ENCODE data around the gene MAPK8IP1. TPM values are rescaled to one million over a fixed set of nuclear protein-coding genes. Genes with fewer than 3 reads are reported as not detected.

Gene MAPK8IP1
- total and polyA plus RNA-seq, 8 donors, result 2.9 to 8.3 (median 7.0) TPM; not detected in 1

- TF ChIP-seq POLR2AphosphoS5 (IDR thresholded peaks at IDR 0.05) (no peak), CTCF (IDR thresholded peaks at IDR 0.05) (no peak)
- Histone ChIP-seq H3K4me1 (peaks cover 64 to 99% (median 89%) of the 10 kb centered on the region in 4 donors), H3K4me3 (no peak overlapping the region), H3K27me3 (no peaks in the 10 kb centered on the region), H3K9me3 (no peaks in the 10 kb centered on the region), H3K36me3 (peaks cover 6 to 28% (median 25%) of the 10 kb centered on the region in 4 donors), H3K27ac (peak overlapping the region in 4 of 5 donors; percentile 2 to 95 (median 42))
- DNase-seq, result no peak
- WGBS, 5 donors, result 18 to 43% (median 23%) methylated on average over 1 of the region's 1 CpG
- intact Hi-C loops (cut with DNase I; ENCODE audit: low total_unique reads), result no loop called here
Observed at GRCh38 chr11:45852712-45853101, 32.7 kb upstream of the MAPK8IP1 start.

GRCh38 chr11:45853332-45854219 is 31.9 kb upstream of the MAPK8IP1 start:
- H3K4me3 ChIP-seq, result no peak overlapping the region
- intact Hi-C loops (cut with DNase I; ENCODE audit: low total_unique reads), result no loop called here
- no peaks in the 10 kb centered on the region for H3K9me3 ChIP-seq
- TF ChIP-seq POLR2A (IDR thresholded peaks at IDR 0.05) (no peak), CTCF (IDR thresholded peaks at IDR 0.05) (no peak), POLR2AphosphoS5 (IDR thresholded peaks at IDR 0.05) (no peak), EP300 (IDR thresholded peaks at IDR 0.05) (no peak)
- peaks cover 70 to 100% (median 91%) of the 10 kb centered on the region in 4 donors for H3K4me1 ChIP-seq
- peak overlapping the region in 3 of 5 donors; percentile 40 to 95 (median 48) for H3K27ac ChIP-seq
- peaks cover 7 to 36% (median 28%) of the 10 kb centered on the region in 4 donors for H3K36me3 ChIP-seq
- WGBS, 5 donors, result 62 to 84% (median 75%) methylated on average over 7 of the region's 7 CpGs
- no peak for DNase-seq
- H3K27me3 ChIP-seq, result no peaks in the 10 kb centered on the region

GRCh38 chr11:45855308-45855707 is 30.1 kb upstream of the MAPK8IP1 start:
- DNase-seq, result no peak
- Histone ChIP-seq H3K36me3 (peaks cover 12 to 44% (median 37%) of the 10 kb centered on the region in 4 donors), H3K27me3 (no peaks in the 10 kb centered on the region), H3K9me3 (no peaks in the 10 kb centered on the region), H3K4me1 (peaks cover 70 to 100% (median 90%) of the 10 kb centered on the region in 4 donors), H3K4me3 (no peak overlapping the region), H3K27ac (peak overlapping the region in 4 of 5 donors; percentile 73 to 95 (median 78))
- WGBS, 5 donors, result 61 to 75% (median 70%) methylated on average over 5 of the region's 5 CpGs
- intact Hi-C loops (cut with DNase I; ENCODE audit: low total_unique reads), result no loop called here
- no peak for TF ChIP-seq POLR2A (IDR thresholded peaks at IDR 0.05)
- TF ChIP-seq POLR2AphosphoS5 (IDR thresholded peaks at IDR 0.05), result no peak
- no peak for TF ChIP-seq CTCF (IDR thresholded peaks at IDR 0.05)
- no peak for TF ChIP-seq EP300 (IDR thresholded peaks at IDR 0.05)

- no peaks in the 10 kb centered on the region for H3K9me3 ChIP-seq
- H3K4me1 ChIP-seq, result peaks cover 65 to 99% (median 86%) of the 10 kb centered on the region in 4 donors
- 72 to 92% (median 88%) methylated on average over 5 to 6 of the region's 6 CpGs for WGBS, 5 donors
- DNase-seq, result peak in 1 of 2 donors; percentile 46
- H3K4me3 ChIP-seq, result no peak overlapping the region
- H3K36me3 ChIP-seq, result peaks cover 17 to 52% (median 45%) of the 10 kb centered on the region in 4 donors
- H3K27me3 ChIP-seq, result no peaks in the 10 kb centered on the region
- peak overlapping the region in 4 of 5 donors; percentile 73 to 95 (median 78) for H3K27ac ChIP-seq
- intact Hi-C loops (cut with DNase I; ENCODE audit: low total_unique reads), result no loop called here
- TF ChIP-seq POLR2AphosphoS5 (IDR thresholded peaks at IDR 0.05) (peak in 1 of 3 donors; percentile 5), CTCF (IDR thresholded peaks at IDR 0.05) (no peak)
Observed at GRCh38 chr11:45856044-45856468, 29.4 kb upstream of the MAPK8IP1 start.

Measured in stomach (tissue), 9 donors.